ENCODE results near the gene SLC66A3. TPM values are rescaled to one million over a fixed set of nuclear protein-coding genes. Genes with fewer than 3 reads are reported as not detected.

Gene SLC66A3
- total and polyA plus RNA-seq, 2 donors (not counting 1 experiment from before 2014, with no cell fraction given), result 23.7 to 32.4 TPM

DNA sequence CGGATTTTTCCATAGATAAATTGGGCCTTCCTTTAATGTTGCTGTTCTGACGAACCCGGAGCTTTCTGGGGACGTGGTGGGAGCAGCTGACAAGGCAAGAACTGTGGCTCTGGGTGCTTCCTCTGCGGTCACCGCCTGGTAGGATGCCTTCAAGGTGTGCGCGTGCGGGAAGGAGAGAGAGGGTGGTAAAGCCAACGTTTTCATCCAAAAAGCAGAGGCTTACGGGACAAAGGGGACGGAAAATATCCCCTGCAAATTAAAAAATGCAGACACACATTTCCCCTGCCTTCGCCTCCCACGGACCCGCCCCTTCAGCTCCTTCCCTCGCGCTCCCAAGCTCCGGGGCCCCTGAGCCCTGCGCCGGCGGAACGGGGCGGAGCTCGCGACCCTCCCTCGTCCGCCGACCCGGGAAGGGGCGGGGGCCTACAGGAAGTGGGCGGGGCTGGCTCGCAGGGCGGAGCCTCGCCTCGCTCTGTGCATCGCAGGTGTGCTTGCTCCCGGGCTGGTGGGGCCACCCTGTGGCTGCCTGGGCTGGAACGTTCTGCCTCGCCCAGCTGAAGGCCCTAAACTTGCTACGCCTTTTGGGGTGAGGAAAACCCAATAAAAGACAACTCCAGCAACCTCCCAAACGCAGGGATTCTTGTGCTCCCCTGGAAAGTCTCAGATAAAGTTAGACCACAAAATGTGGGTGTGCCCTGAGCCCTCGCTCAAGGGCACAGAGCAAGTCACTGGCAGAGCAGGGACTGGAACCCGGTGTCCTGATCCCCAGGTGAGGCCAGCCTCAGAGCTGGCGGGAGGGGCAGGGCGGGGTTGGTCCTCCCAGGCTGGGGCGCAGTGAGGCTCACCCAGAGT lies 25.4 kb upstream of the SLC66A3 start:
- intact Hi-C loops (cut with micrococcal nuclease), result loop anchor here (2.0 to 5.0 kb wide), 2 partner anchors 67 to 297 kb away; no protein-coding TSS in a partner anchor
- CTCF ChIA-PET, result interaction anchor here (1.5 to 6.3 kb wide), 6 partner anchors 15 to 335 kb away, joined by 3 to 48 read pairs (median 15); no protein-coding TSS in a partner anchor
- no peaks in the 10 kb centered on the region for H3K36me3 ChIP-seq (replicated peaks in 1 of 2; ENCODE audit: control extremely low read depth in 1 of 2, control insufficient read depth in 1 of 2, extremely low read depth in 1 of 2, insufficient read depth in 2 of 2, low read length in 1 of 2)
- peaks cover 0 to 15% (median 2%) of the 10 kb centered on the region in 4 experiments for H3K27me3 ChIP-seq (replicated peaks in 1 of 4; ENCODE audit: control extremely low read depth in 1 of 4, control insufficient read depth in 3 of 4, insufficient read depth in 4 of 4, low read length in 3 of 4)
- POLR2A ChIA-PET, result no interaction called here
- H3K9ac ChIP-seq (ENCODE audit: low read length), result peak overlapping the region; percentile 59
- no peaks in the 10 kb centered on the region for H4K20me1 ChIP-seq (ENCODE audit: control insufficient read depth, insufficient read depth, low read length, poor library complexity, severe bottlenecking)
- peak overlapping the region; percentile 80 for H3K27ac Mint-ChIP-seq
- DNase-seq (peak; percentile 83), ATAC-seq (ENCODE audit: low read depth) (peak; percentile 85)
- H3K4me1 Mint-ChIP-seq, result peaks cover 36% of the 10 kb centered on the region
- no peaks in the 10 kb centered on the region for H3K9me3 ChIP-seq (ENCODE audit: control extremely low read depth in 1 of 3, control insufficient read depth in 2 of 3, insufficient read depth in 1 of 3, low read length in 2 of 3)
- H3K79me2 ChIP-seq (ENCODE audit: control insufficient read depth, insufficient read depth, low read length), result no peaks in the 10 kb centered on the region
- peaks cover 4% of the 10 kb centered on the region for H3K27me3 Mint-ChIP-seq
- H3K9me3 Mint-ChIP-seq (ENCODE audit: insufficient read depth), result no peaks in the 10 kb centered on the region
- peak overlapping the region; percentile 35 to 60 (median 52) for H3K4me3 ChIP-seq (ENCODE audit: control extremely low read depth in 1 of 5, extremely low read depth in 1 of 5, insufficient read depth in 1 of 5, low read depth in 2 of 5, low read length in 4 of 5)
- H2AFZ ChIP-seq (ENCODE audit: insufficient read depth, low read depth, low read length, poor library complexity, severe bottlenecking), result peak overlapping the region; percentile 71
- peak overlapping the region; percentile 83 for H3K4me3 Mint-ChIP-seq
- no peak for TF ChIP-seq EZH2 (IDR thresholded peaks at IDR 0.05; ENCODE audit: borderline replicate concordance, insufficient read depth, low read depth, low read length, poor library complexity, severe bottlenecking)
- TF ChIP-seq, protein P1, sequence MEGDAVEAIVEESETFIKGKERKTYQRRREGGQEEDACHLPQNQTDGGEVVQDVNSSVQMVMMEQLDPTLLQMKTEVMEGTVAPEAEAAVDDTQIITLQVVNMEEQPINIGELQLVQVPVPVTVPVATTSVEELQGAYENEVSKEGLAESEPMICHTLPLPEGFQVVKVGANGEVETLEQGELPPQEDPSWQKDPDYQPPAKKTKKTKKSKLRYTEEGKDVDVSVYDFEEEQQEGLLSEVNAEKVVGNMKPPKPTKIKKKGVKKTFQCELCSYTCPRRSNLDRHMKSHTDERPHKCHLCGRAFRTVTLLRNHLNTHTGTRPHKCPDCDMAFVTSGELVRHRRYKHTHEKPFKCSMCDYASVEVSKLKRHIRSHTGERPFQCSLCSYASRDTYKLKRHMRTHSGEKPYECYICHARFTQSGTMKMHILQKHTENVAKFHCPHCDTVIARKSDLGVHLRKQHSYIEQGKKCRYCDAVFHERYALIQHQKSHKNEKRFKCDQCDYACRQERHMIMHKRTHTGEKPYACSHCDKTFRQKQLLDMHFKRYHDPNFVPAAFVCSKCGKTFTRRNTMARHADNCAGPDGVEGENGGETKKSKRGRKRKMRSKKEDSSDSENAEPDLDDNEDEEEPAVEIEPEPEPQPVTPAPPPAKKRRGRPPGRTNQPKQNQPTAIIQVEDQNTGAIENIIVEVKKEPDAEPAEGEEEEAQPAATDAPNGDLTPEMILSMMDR (IDR thresholded peaks at IDR 0.05), result peak; percentile 22
- peak overlapping the region; percentile 76 for H3K4me2 ChIP-seq (replicated peaks; ENCODE audit: low read depth, low read length, poor library complexity, severe bottlenecking)
- H3K27ac ChIP-seq (ENCODE audit: low read length in 2 of 2), result peak overlapping the region; percentile 8 to 34
- peaks cover 24 to 38% of the 10 kb centered on the region in 2 donors for H3K4me1 ChIP-seq (ENCODE audit: control insufficient read depth in 2 of 2, insufficient read depth in 2 of 2, low read length in 2 of 2)
- 1% methylated on average over 42 of the region's 46 CpGs for WGBS (ENCODE audit: insufficient coverage)

Measured in B cell (primary cell).